ENCODE data around the gene MED13L.

DNA sequence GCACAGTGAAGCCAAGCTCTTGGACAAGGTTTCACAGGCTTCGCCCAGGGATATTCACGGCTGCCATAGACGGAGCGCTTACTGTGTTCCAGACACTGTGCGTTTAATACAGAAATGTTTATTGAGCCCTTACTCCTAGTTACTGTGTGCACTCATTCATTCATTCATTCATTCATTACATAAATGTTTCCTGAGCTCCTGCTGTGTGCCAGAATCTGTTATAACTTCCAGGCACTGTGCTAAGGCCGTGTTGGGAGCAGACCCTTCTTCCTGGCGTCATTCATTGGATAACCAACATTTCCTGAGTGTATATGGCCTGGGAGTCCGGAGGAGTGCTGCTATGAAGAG lies 760 bp upstream of the MED13L start:
- TF ChIP-seq FOXA1 (IDR thresholded peaks at IDR 0.05) (no peak), TARDBP (IDR thresholded peaks at IDR 0.05) (no peak), ARNT (IDR thresholded peaks at IDR 0.05) (no peak), FOXM1 (IDR thresholded peaks at IDR 0.05; ENCODE audit: borderline replicate concordance) (no peak), SP1 (IDR thresholded peaks at IDR 0.05) (no peak), L3MBTL2 (conservative IDR thresholded peaks at IDR 0.05) (no peak)
- TF ChIP-seq, protein P1, sequence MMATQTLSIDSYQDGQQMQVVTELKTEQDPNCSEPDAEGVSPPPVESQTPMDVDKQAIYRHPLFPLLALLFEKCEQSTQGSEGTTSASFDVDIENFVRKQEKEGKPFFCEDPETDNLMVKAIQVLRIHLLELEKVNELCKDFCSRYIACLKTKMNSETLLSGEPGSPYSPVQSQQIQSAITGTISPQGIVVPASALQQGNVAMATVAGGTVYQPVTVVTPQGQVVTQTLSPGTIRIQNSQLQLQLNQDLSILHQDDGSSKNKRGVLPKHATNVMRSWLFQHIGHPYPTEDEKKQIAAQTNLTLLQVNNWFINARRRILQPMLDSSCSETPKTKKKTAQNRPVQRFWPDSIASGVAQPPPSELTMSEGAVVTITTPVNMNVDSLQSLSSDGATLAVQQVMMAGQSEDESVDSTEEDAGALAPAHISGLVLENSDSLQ (IDR thresholded peaks at IDR 0.05), result no peak

Measured in HEK293T (cell line).